Loucy (cell line): ENCODE results near the gene DHDDS.

Source experiments
- CTCF ChIP-seq: fragments of 200-600 bp; sonication (generic); conservative IDR thresholded peaks from 2 replicates; pipeline ENCODE4 v1.5.1; 2014; ENCODE audit warnings: mild to moderate bottlenecking, antibody characterized with exemption, low read length
- EZH2phosphoT487 ChIP-seq: fragments of 200-600 bp; IDR thresholded peaks from 2 replicates; pipeline ENCODE4 v1.6.1; 2018; ENCODE audit warnings: antibody characterized with exemption, mild to moderate bottlenecking, moderate library complexity, borderline replicate concordance

- no peak for TF ChIP-seq CTCF
- no peak for TF ChIP-seq EZH2phosphoT487
Measured at GRCh38 chr1:26434161-26434752, 2.1 kb downstream of the DHDDS start.
